NK-92 (cell line): Measurements from ENCODE around the gene CCDC24.

Experiments used
- DNase-seq: peaks from one replicate; lab custom pipeline; 2025; ENCODE audit not compliant: unreplicated experiment; lab: John Stamatoyannopoulos, UW

Gene CCDC24

DNA sequence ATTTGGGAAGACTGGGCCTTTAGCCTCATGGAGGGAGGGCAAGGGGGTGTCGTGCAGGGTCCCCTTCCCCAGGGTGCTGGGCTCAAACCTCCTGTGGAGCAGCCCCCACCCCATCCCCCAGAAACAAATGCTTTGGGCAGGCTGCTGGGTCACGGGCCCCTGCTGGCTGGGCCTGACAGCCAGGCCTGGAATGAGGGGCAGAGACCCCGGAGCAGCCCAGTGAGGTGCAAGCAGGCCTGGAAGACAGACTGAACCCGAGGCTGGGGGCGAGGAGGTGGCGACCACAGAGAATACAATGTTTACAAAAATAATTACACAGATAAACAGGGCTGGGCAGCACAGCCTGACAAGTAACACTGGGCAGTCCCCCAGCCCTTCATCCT lies 5.3 kb downstream of the CCDC24 start:
- DNase-seq, result no peak

DNA sequence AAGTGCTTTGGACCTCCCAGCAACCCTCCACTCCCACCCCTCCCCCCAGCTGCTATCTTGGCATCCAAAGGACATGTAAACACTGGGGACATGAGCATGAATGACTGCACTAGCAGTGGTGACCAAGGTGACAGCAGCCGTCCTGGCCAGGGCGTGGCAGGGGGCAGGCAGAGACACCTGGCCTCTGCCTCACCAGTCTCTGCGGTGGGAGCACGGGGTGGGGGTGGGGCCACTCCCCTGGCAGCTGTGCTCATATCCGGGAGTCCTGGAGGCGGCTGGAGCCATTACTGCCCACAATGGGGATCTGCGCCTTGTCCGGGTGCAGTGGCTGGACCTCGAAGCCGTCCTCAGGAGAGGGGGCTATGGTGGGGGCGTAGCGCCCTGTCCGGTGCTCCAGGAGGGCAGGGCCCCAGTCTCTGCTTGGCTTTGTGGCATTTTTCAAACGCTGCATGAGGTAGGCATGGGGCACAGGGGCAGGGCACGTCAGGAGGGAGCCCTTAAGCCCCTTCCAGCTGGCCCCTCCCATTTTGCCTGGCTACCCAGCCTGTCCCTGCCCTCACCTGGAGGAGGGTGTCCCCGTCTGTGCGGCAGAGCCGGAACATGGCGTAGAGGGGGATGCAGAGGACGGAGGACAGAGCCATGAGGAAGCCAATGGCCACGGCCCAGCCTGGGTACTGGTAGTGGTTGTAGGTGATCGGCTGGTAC lies 6.0 kb downstream of the CCDC24 start:
- DNase-seq, result no peak

DNA sequence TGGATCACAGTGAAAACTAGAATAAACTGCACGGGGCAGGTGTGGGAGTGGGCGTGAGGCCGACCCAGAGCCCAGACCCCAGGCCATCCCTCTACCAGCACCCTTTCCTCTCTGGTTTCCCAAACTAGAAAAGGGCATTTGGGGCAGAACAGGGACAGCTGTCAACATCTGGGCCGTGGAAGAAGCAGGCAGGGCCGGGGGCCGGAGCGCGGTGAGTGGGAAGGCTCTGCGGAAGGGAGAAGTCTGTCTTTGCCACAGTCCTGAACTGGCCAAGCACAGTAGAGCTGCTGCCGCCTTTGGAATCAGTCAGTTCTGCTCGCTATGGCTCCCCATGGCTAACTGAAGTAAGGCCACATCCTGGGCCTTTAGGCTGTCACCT lies 6.6 kb downstream of the CCDC24 start:
- no peak for DNase-seq

DNA sequence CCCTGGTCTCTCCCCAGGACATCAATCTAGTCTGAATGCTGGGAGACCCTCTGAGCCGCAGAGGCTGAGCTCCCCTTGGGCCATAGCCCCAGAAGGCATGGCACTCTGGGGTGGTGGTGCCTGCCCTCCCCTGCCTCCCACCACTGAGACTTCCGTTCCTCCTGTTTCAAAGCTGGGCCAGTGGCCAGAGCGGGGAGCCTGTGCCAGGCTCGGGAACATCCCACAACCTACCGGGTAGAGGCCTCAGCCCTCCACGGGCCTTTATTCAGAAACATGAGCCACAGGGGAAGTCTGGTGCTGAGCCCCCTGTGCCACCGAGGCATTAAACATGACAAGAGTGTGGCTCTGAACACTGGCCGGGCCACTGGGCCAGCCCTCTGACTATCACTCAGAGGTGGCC lies 8.1 kb downstream of the CCDC24 start:
- DNase-seq, result no peak

DNA sequence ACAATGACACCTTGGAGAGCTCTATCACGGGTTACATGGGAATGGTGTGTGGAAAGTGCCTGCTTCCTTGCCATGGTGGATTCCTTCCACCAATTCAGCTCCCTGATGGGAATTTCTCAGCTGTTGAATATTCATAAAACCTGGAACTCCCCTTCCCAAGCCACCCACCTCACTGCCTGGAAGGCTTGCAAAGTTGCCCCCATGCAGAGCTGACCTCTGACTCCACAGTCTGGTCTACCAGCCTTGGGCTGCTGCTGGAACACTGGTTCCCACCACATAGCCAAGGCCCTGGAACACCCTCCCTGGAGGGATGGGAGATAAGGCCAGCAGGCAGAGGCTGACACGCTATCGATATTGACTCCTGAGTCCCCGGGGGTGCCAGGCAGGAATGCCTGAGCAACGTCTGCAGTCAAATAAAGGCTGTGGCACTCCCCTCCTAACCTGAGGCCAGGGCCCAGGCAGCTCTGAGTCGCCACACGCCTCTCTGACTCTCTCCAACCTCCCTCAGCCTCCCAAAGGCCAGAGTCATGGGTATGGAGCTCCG lies 8.8 kb downstream of the CCDC24 start:
- DNase-seq, result no peak

DNA sequence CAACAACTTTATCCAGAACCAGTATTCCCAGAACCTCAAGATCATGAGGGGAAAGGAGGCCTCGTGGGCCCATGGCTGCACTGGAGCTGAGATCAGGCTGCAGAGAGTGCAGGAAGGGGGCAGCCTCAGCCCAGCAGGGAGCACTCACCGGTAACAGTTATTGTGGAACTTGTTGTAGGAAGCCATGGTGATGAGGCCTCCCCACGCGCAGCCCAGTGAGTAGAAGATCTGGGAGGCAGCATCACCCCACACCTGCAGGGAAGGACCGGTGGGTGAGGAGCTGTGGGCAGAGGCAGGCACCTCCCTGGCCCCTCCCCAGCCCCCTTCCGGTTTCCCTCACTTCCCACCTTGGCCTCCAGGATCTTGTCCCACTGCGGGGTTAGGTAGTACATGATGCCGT lies 10.8 kb downstream of the CCDC24 start:
- no peak for DNase-seq

DNA sequence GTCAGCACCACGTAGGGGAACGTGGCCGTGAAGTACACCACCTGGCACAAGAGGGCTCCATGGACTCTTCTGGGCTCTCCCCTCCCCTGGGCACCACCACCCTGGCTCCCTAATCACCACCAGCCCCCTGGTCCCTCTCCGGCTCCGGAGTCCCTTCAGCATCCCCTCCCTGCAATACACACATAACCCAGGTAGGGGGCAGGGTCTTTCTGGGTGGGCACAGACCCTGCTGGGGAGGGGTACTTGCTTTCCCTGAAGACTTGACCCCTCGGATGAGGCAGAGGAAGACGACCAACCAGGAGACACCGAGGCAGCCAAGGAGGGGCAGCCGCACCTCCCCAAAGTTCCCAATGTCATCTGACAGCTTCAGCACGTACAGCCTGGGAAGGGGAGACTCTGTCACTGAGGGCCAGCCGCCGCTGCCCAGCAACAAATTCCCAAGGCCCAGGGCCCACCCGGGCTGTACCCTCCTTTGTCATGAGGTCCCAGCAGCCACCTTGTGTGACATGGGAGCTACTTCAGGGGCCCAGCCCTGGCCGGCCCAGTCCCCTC lies 11.3 kb downstream of the CCDC24 start:
- no peak for DNase-seq

DNA sequence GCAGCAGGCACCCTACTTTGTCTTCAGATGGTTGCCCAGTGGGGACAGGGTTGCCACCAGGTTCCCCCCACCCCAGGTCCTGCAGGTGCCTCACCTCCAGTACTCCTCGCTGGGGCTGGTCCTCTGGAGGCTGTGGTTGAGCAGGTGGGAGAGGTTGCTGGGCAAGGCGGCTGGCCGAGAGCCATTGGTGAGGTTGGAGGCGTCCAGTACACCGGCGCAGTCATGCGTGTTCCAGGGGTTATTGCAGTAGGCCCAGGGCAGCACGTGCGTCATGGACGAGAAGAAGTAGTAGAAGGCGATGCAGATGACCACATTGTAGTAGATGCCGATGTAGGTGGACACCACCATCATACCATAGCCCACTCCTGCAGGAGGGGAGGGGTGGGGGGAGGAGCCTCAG lies 16.9 kb downstream of the CCDC24 start:
- DNase-seq, result no peak

DNA sequence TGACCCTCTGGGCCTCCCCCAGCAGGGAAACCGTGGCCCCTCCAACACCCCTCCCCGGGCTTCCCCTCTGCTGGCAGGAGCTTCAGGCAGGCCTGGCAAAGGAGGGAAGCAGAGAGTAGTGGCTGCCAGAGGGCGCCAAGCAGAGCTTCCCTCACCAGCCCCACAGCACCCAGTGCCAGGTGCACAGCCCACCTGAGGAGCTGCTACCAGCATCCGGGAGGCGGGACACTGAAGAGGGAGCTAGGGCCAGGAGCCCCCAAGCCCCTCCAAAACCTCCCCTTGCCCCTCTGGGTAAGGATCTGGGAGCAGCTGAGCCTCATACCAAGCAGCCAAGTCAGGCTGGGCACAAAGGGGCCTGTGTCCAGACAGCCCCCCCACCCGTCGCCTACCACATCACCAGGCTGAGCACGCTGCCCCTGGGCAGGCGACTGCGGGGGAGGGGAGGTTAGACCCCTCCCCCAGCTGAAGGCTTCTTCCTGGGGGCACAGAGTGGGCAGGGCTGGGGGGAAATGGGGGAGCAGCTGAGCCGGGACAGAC lies 19.6 kb downstream of the CCDC24 start:
- DNase-seq, result no peak

DNA sequence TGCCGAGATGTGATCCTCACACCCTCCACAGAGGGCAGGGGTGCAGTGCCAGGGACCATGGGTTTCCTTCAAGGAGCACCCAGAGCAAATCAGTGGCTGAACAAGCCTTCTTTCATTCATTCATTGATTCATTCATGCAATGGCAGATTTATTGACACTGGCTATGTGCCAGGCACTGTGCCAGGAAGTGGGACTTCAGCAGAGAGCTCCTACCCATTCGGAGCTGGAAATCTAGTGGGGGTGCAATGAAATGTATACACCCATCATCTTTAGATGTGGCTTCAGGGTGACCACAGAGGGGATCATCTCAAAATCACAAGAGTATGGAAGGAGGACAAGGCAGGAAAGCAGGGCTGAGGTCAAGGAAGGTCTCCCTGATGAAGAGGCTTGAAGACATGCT lies 21.0 kb downstream of the CCDC24 start:
- no peak for DNase-seq

DNA sequence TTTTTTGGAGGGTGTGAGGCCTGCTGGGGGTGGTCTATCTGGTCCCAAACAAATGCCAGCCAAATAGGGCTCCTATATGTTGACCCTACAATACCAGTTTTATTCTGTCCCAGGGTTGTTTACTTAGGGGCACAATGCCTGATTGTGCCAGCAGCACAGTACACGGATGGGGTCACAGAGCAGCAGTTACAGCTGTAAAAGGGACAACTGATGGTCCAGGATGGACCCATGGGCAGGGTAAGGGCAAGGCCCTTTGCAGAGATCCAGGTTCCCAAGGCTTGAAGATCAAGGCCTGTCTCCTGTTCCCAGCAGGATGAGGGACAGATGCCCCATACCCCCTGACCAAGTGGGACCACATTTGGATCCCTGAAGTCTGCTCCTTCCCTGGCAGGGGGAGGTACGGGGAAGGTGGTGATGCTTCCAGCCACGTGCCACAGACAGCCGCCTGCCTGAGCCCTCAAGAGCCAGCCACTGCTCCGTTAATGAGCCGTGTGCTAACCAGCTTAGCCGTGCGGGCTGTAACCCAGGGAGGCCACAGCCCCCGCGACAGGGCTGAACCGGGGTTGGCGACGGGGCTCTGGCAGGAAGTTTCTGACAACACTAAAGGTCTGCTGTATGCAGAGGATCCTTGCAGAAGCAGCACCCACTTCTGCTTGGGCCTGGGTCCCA lies 21.7 kb downstream of the CCDC24 start:
- DNase-seq, result no peak

DNA sequence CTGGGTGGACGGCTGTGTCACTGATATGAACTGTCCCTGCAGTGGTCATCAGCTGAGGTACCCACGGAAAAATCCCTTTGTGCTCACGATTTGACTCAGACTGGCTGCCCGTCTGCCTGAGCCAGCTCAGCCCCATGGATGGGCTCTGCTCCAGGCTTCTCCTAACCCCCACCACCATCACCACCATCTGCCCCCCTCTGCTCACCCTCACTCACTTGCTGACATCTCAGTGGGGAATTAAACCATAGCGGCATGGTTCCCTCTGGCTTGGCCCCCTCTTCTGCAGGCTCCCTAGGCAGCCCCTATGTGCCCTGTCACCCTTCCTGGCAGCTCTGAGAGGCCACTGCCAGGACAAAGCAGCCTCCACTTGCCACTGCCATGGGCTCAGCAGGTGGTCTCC lies 22.6 kb downstream of the CCDC24 start:
- no peak for DNase-seq

DNA sequence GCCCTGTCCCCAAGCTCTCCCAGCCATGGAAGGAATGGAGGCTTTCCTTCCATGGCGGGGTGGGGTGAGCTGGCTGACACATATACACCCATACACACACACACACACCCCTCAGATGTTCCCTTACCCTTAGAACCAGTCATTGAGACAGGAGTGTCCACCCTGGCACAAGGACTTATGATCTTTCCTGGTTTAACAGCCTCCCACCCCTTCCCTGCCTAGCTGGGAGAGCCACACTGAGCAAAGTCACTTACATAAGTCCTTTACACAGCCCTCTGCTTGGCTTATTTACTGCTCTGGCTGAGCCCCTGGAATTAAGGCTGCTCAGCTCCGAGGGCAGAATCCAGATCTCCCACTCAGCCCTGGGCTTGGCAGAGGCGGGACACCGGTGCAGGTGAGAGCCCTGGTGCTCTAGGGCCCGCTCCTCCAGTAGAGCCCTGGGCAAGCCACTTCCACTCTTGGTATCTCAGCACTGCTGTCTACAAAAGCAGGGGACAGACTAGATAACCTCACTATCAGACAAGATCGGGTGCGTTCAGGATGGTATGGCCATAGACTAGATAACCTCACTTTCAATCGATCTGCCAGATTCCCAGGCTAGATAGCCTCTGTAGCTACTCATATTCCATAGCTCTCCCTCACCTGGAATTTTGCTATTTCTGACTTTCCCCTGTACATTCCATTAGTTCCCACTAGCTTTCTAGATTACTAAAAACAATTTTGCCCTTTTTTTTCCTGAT lies 23.1 kb downstream of the CCDC24 start:
- DNase-seq, result no peak

DNA sequence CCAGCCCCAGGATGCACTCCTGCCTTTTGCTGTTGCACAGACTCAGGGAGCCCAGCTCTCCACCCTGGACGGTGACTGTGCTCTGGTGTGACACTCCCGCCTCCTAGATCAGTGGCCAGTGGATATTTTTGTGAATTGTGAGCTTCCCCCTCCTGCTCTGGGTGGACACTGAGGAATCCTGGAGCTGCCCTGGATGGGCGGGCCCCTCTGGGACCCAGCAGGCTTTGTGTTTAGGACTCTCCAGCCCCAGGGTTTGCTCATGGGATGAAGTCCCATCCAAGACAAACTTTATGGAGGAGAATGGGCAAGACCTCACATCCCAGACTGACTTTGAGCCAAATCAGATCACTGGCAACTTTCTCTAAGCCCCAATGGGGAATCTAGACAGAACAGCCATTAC lies 23.8 kb downstream of the CCDC24 start:
- no peak for DNase-seq

DNA sequence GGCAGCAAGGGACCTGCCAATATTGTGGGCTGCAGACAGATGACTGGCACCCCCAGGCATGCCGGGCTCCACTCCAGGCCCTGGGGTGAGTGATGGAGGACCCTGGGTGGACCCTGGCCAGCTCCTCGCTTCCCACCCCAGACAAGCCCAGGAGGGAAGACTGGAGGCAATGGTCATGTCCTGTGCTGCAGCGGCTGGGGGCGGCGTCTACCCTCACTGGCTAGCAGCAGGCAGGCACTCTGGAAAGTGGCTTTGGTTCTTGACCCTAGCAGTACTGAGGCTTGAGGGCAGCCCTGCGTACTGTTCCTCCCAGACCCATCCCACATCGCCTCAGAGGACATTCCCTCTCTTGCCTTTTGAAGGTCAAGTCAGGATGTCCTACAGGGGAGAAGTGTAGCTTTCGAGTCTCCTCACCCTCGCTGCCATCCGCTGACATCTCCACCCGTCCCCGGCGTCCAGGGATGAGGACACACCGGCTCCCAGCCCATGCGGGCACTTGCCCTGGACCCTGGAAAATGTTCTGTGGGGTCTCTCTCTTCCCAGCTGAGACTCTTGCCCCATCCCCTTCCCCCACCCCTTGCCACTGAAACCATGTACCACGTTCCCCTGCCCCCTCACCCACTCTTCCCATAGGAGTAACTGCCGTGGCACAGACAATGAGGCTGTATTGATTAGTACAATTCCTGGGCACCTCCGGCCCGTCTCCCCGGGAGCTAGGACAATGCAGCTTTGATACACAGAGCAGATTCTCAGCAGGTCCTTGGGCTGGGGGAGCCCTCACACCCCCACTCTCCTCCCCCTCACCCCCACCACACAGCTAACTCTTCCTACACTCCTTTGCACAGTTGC lies 24.9 kb downstream of the CCDC24 start:
- no peak for DNase-seq

DNA sequence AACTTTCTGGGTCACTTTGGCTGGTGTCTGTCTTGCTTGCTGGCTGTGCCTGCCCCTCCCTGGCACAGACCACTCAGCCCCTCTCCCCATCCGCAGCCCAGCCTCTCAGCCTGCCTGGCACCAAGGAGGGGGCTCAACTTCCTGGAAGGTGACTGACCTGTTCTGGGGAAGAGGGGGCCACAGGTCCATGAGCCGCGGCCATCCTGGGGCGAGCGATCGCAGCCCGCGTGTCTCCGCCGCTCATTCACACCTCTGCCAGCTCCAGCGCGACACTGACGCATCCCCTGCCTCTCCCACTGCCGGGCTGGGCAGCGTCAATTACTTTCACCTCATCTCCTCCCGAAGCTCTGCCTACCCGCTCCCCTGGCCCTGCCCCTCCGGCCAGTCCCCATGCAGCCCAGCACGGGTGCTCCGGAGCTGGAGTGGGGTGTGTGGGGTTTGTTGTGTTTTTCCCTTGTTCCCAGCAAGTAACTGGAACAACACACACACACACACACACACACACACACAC lies 25.5 kb downstream of the CCDC24 start:
- DNase-seq, result no peak

DNA sequence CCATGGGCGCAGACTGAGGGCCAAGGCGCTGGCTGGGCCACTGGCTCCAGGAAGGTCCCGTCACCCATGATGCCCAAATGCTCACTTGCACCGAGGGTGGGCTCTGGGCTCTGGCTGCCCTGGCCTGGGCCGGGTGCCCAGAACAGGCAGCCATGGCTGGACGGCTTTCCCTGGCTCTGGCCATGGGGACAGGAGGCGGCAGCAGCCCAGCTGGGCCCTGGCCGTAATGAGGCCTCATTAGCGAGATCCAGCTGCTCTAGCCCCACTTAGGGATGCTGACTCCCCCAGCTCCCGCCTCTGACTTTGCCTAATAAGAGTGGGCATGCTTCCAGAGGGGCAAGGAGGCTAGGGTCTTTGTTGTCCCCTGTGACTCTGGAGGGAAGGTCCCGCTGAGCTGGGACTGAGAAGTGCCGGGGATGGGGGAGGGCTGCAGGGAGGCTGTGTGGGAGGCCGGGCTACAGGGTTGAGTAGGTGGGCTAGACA lies 28.1 kb downstream of the CCDC24 start:
- DNase-seq, result no peak

DNA sequence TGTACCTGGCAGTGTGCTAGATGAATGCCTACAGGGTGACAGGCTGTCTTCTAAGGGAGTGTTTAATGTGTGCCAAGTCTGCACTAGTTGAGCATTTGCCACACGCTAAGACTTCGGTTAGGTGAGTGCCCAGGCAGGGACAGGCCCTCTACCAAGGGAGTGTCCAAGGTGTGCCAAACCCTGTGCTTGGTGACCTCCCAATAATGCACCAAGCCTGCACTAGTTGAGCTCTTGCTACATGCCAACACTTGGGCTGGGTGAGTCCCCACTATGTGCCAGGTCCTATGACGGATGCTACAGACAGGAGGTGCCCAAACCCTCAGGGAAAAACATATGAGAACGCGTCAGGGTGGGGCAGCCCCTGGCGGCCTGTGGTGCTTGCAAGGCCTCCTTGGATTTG lies 29.1 kb downstream of the CCDC24 start:
- DNase-seq, result no peak

DNA sequence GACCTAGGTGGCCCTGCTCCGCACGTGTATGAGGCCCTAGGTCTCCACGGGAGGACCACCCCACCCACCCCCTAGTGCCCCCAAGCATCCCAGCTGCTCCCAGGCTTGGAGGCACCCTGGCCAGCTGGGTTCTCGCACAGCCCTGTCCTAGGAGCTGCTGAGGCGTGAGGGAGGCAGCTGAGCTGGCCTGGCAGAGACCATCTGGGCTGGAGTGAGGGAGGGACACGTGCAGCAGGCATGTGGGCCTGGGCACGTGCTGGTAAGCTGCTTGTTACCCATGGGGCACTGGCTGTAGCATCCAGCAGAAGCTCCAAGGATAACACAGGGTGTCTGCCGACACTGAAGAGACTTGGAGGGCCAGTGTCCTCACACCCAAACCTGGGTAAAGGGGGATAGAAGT lies 29.8 kb downstream of the CCDC24 start:
- DNase-seq, result no peak

DNA sequence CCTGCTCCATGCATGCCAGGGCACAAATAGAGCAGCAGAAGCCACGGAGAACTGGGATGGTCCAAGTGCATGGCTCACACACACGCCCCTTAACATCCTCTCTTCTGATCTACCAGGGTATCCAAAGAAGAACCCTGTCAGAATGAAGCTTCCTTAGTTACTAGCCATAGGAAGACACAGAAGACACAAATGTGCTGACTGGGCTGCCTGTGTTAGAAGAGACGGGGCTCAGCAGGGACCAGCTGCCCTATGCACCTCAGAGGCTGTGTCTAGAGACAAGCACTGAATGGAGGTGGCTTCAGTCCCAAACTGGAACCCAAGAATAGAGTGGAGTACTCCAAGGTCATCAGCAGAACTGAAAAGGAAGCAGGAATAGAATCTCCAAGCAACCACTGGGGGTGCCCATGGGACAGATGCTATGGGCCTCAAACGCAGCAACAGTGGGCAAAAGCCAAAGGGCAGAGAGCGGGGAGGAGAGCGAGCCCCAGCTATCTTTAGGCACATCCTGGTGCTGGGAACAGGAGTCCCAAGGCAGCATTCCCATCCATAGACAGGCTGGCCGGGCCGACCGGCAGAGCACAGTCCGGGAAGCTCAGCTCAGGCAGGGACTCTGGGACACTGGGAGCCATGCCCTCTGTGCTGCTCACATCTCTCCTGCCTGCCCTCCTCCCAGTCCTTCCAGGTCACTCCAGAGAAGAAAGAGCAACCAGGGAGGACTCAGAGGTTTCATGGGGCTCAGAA lies 30.4 kb downstream of the CCDC24 start:
- DNase-seq, result no peak
